CD4-positive, alpha-beta memory T cell (primary cell): ENCODE results near the gene OR51B2. TPM values are rescaled to one million over a fixed set of nuclear protein-coding genes. Genes with fewer than 3 reads are reported as not detected.
"Not testable (repeated sequence)": the region's sequence is repeated elsewhere in the genome, so short reads cannot be mapped to it uniquely, and the experiment has no call there.

Experiments
- CTCF ChIA-PET: fragments of 350-600 bp; sonication (Branson Sonifier 250); formaldehyde crosslinking; loops from one replicate; lab custom pipeline; 2021; ENCODE audit warnings: inconsistent platforms; ENCODE audit not compliant: partially characterized antibody; lab: Charles Lee
- POLR2A ChIA-PET: fragments of 350-600 bp; sonication (Branson Sonifier 250); formaldehyde crosslinking; loops from one replicate; lab custom pipeline; 2021; ENCODE audit not compliant: partially characterized antibody; lab: Charles Lee
- DNase-seq, 5 donors: peaks; one replicate each; pipeline versions ENCODE4 v3.0.0 to v3.0.0-alpha.2; 2020 to 2022; ENCODE audit warnings: mixed read lengths in 1 of 5
- H3K27ac ChIP-seq: one replicate; pipeline ENCODE4 v1.7.0; 2013; ENCODE audit warnings: low read depth, low read length
- H3K27me3 ChIP-seq: 2 replicates; pipeline ENCODE4 v1.7.0; 2013; ENCODE audit warnings: mild to moderate bottlenecking, low read length, moderate library complexity; ENCODE audit not compliant: insufficient read depth
- H3K36me3 ChIP-seq: 2 replicates; pipeline ENCODE4 v1.7.0; 2013; ENCODE audit warnings: mild to moderate bottlenecking, low read length, moderate library complexity; ENCODE audit not compliant: insufficient read depth
- H3K4me1 ChIP-seq: 2 replicates; pipeline ENCODE4 v1.7.0; 2013; ENCODE audit warnings: mild to moderate bottlenecking, low read length, moderate library complexity; ENCODE audit not compliant: insufficient read depth
- H3K4me3 ChIP-seq, 2 donors: one replicate each; pipeline ENCODE4 v1.7.0; 2013; ENCODE audit warnings: low read length in 2 of 2, mild to moderate bottlenecking in 1 of 2
- H3K9me3 ChIP-seq, 2 donors: one replicate each; pipeline ENCODE4 v1.7.0; 2013; ENCODE audit warnings: low read length in 2 of 2, control low read depth in 1 of 2; ENCODE audit not compliant: control insufficient read depth in 1 of 2
- H3K27ac Mint-ChIP-seq, 7 donors: one replicate each; pipeline ENCODE4 v1.8.0; 2020 to 2021; ENCODE audit warnings: mixed read lengths in 7 of 7, mild to moderate bottlenecking in 6 of 7, inconsistent platforms in 3 of 7, moderate library complexity in 3 of 7
- H3K27me3 Mint-ChIP-seq, 2 donors: one replicate each; pipeline ENCODE4 v1.8.0; 2020 to 2021; ENCODE audit warnings: mixed read lengths in 2 of 2
- H3K36me3 Mint-ChIP-seq, 2 donors: one replicate each; pipeline ENCODE4 v1.8.0; 2020 to 2021; ENCODE audit warnings: mixed read lengths in 2 of 2, inconsistent platforms in 1 of 2, mild to moderate bottlenecking in 1 of 2
- H3K4me1 Mint-ChIP-seq, 4 donors: one replicate each; pipeline ENCODE4 v1.8.0; 2020 to 2021; ENCODE audit warnings: mixed read lengths in 4 of 4, mild to moderate bottlenecking in 1 of 4
- H3K4me3 Mint-ChIP-seq, 8 donors: one replicate each; pipeline ENCODE4 v1.8.0; 2020 to 2021; ENCODE audit warnings: mixed read lengths in 8 of 8, mild to moderate bottlenecking in 7 of 8, moderate library complexity in 6 of 8, inconsistent platforms in 3 of 8
- H3K9me3 Mint-ChIP-seq, 8 donors: one replicate each; pipeline ENCODE4 v1.8.0; 2020 to 2021; ENCODE audit warnings: mixed read lengths in 8 of 8, mild to moderate bottlenecking in 5 of 8, inconsistent platforms in 3 of 8, moderate library complexity in 1 of 8
- intact Hi-C: fragments of 100-400 bp; cut with micrococcal nuclease; formaldehyde crosslinking; loops from one replicate; pipeline ENCODE4 v1.15.1; 2023
- polyA plus RNA-seq, 2 donors: library from polyadenylated mRNA; unstranded; fragments of 300-500 nt; fragmentation: Illumina TruSeq; gene quantifications; one replicate each; pipeline ENCODE4 v1.2.3, GENCODE V29; 2021
- total RNA-seq, 2 experiments: library from RNA; stranded (reverse); gene quantifications; one replicate each; pipeline ENCODE4 v1.2.3, GENCODE V29; 2021

Gene OR51B2, protein sequence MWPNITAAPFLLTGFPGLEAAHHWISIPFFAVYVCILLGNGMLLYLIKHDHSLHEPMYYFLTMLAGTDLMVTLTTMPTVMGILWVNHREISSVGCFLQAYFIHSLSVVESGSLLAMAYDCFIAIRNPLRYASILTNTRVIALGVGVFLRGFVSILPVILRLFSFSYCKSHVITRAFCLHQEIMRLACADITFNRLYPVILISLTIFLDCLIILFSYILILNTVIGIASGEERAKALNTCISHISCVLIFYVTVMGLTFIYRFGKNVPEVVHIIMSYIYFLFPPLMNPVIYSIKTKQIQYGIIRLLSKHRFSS
- total RNA-seq (not detected), polyA plus RNA-seq (not detected)

DNA sequence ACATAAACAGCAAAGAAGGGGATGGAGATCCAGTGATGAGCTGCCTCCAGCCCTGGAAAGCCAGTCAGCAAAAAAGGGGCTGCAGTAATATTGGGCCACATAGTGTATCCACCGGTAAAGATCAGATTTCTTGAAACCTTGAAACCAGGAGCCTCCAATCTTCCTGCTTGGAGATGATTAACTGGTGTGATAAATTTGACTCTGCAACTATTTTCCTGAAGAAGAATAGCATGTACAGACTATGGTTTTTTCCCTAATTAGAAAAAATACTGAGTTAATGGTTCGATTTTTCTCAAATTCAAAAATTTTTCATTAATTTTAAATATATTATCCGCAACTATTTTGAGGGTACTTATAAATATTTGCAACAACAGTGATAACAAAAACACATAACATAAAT is at the start of gene OR51B2:
Gene OR51B2 (minus strand): TSS at position 101 of the 400 bp plus-strand sequence. CDS start 0 bp downstream, at position 101.
- intact Hi-C loops: no loop called here
- no peaks in the 10 kb centered on the region for H3K36me3 Mint-ChIP-seq
- POLR2A ChIA-PET: no interaction called here
- Histone ChIP-seq H3K27me3 (no peaks in the 10 kb centered on the region), H3K36me3 (no peaks in the 10 kb centered on the region), H3K9me3 (no peaks in the 10 kb centered on the region), H3K27ac (no peak within 1 kb of the TSS), H3K4me3 (no peak within 1 kb of the TSS), H3K4me1 (no peaks in the 10 kb centered on the region)
- H3K27ac Mint-ChIP-seq: no peak within 1 kb of the TSS
- CTCF ChIA-PET: no interaction called here
- H3K4me1 Mint-ChIP-seq: no peaks in the 10 kb centered on the region
- no peaks in the 10 kb centered on the region for H3K27me3 Mint-ChIP-seq
- H3K9me3 Mint-ChIP-seq: no peaks in the 10 kb centered on the region
- no peak for DNase-seq
- H3K4me3 Mint-ChIP-seq: no peak within 1 kb of the TSS

DNA sequence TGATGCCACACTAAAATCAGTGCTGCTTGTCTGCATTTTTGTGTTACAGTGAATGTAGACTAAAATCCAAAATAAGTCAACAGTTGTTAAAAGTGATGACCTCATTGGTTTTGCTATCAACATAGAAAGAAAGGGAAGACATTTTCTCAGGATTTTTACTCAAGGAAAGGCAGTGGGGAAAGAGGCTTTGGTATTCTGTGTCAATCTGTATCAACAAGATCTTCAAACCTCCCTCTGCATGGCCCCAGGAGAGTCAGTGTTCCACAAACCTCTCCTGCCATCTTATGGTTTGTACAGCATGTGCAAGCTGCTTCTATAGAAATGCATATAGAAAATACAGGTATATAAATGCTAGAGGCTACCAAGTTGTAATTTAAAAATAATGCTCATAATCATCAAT is 45.7 kb upstream of the OR51B2 start:
- H3K36me3 ChIP-seq: no peaks in the 10 kb centered on the region
- no peak overlapping the region for H3K27ac ChIP-seq
- POLR2A ChIA-PET: no interaction called here
- peaks cover 2 to 3% of the 10 kb centered on the region in 2 donors for H3K27me3 Mint-ChIP-seq
- intact Hi-C loops: no loop called here
- no peaks in the 10 kb centered on the region for H3K36me3 Mint-ChIP-seq
- no peak overlapping the region for H3K4me3 ChIP-seq
- H3K27ac Mint-ChIP-seq: no peak overlapping the region
- H3K27me3 ChIP-seq: no peaks in the 10 kb centered on the region
- H3K9me3 Mint-ChIP-seq: peaks cover 0 to 9% (median under 1%) of the 10 kb centered on the region in 8 donors
- H3K4me1 ChIP-seq: no peaks in the 10 kb centered on the region
- no peak for DNase-seq
- H3K4me1 Mint-ChIP-seq: no peaks in the 10 kb centered on the region
- H3K9me3 ChIP-seq: no peaks in the 10 kb centered on the region
- no peak overlapping the region for H3K4me3 Mint-ChIP-seq
- CTCF ChIA-PET: no interaction called here

DNA sequence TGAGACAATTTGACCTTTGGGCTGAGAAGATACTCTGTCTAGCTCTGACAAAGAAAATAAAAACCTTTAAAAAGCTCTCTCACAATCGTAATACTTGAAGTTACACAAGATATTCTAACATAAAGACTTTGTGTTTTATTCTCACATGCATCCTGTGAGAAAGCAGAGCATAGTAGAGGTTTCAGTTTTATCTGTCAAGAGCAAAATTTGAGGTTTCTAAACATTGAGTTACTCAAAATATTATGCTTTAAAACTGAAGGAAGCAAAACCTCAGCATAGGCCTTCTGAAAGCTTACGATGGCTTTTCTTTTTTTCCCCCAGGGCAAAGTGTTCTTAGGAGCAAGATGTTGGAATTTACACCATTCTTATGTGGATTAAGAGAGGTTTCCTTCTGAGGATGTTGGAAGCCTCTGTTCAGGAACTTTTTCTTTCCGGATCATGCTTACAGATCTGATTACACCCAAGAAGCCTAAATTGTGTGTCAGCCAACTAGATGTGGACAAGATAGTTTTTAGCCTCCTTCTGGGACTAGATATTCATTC is 44.5 kb upstream of the OR51B2 start:
- Mint-ChIP-seq H3K4me1 (no peaks in the 10 kb centered on the region), H3K27ac (no peak overlapping the region), H3K4me3 (no peak overlapping the region), H3K9me3 (peaks cover 0 to 9% (median under 1%) of the 10 kb centered on the region in 8 donors), H3K27me3 (peaks cover 2 to 3% of the 10 kb centered on the region in 2 donors), H3K36me3 (no peaks in the 10 kb centered on the region)
- intact Hi-C loops: no loop called here
- H3K36me3 ChIP-seq: no peaks in the 10 kb centered on the region
- no peaks in the 10 kb centered on the region for H3K4me1 ChIP-seq
- H3K27me3 ChIP-seq: no peaks in the 10 kb centered on the region
- H3K27ac ChIP-seq: no peak overlapping the region
- DNase-seq: no peak
- no peak overlapping the region for H3K4me3 ChIP-seq
- ChIA-PET CTCF (no interaction called here), POLR2A (no interaction called here)
- no peaks in the 10 kb centered on the region for H3K9me3 ChIP-seq

DNA sequence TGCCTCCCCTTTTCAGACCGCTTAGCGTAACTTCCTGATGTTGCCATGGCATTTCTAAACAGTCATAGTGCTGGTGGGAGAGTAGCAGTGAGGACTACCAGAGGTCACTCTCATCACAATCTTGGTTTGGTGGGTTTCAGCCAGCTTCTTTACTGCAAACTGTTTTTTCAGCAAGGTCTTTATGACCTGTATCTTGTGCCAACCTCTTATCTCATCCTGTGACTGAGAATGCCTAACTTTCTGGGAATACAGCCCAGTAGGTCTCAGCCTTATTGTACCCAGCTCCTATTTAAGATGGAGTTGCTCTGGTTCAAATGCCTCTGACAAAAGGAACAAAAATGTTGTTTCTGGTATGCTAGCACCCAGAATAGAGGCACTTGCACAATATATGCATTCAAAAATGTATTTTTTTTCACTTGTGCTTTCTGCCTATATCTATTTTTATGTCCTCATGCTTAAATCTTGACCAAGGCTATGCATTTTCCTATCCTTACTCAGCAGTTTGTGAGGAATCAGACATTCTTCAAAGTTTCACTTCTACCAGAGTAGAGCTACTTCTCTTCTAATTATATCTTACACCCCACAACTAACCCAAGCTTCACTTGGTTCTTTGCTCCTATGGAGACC is 43.5 kb upstream of the OR51B2 start:
- no peaks in the 10 kb centered on the region for H3K4me1 ChIP-seq
- ChIA-PET POLR2A (no interaction called here), CTCF (no interaction called here)
- H3K36me3 ChIP-seq: no peaks in the 10 kb centered on the region
- H3K36me3 Mint-ChIP-seq: no peaks in the 10 kb centered on the region
- no peak overlapping the region for H3K27ac Mint-ChIP-seq
- no peaks in the 10 kb centered on the region for H3K27me3 ChIP-seq
- H3K9me3 ChIP-seq: no peaks in the 10 kb centered on the region
- no peak overlapping the region for H3K27ac ChIP-seq
- no peaks in the 10 kb centered on the region for H3K4me1 Mint-ChIP-seq
- DNase-seq: no peak
- peaks cover 0 to under 1% (median 0%) of the 10 kb centered on the region in 8 donors for H3K9me3 Mint-ChIP-seq
- no peak overlapping the region for H3K4me3 ChIP-seq
- intact Hi-C loops: no loop called here
- peaks cover 2 to 3% of the 10 kb centered on the region in 2 donors for H3K27me3 Mint-ChIP-seq
- H3K4me3 Mint-ChIP-seq: no peak overlapping the region

DNA sequence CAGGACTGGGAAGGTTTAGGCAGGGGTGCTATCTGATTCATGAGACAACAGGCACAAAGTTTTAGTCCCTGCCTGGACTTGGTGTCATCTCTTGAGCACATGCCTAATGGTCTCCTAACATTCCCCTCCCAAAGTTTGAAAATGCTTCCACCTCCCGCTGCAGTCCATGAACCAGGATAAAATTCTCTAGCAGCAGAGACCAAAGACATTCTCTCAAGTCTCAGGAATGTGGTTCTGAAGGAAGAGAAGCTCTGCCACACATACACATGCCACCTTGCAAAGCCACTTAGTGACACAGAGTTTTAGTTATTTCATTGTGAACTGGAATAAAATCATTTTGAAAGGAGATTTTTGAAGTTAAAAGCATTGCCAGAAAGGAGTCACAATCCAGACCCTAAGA is 42.8 kb upstream of the OR51B2 start:
- DNase-seq: no peak
- ChIA-PET CTCF (no interaction called here), POLR2A (no interaction called here)
- no peaks in the 10 kb centered on the region for H3K4me1 Mint-ChIP-seq
- Histone ChIP-seq H3K9me3 (no peaks in the 10 kb centered on the region), H3K4me1 (no peaks in the 10 kb centered on the region), H3K36me3 (no peaks in the 10 kb centered on the region), H3K27me3 (no peaks in the 10 kb centered on the region), H3K27ac (no peak overlapping the region), H3K4me3 (no peak overlapping the region)
- H3K27me3 Mint-ChIP-seq: peaks cover 2 to 3% of the 10 kb centered on the region in 2 donors
- H3K4me3 Mint-ChIP-seq: no peak overlapping the region
- no peaks in the 10 kb centered on the region for H3K36me3 Mint-ChIP-seq
- H3K9me3 Mint-ChIP-seq: no peaks in the 10 kb centered on the region
- H3K27ac Mint-ChIP-seq: no peak overlapping the region
- intact Hi-C loops: no loop called here

DNA sequence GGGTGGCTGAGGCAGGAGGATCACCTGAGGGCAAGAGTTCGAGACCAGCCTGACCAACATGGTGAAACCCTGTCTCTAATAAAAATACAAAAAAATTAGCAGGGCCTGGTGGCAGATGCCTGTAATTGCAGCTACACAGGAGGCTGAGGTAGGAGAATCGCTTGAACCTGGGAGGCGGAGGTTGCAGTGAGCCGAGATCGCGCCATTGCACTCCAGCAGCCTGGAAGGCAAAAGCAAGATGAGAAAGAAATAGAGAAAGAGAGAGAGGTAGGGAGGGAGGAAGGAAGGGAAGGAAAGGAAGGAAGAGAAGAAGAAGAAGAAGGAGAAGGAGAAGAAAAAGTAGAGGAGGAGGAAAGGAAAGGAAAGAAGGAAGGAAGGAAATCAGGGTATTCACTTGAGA is 42.3 kb upstream of the OR51B2 start:
- H3K4me1 Mint-ChIP-seq, DNase-seq, H3K27ac ChIP-seq, H3K27me3 Mint-ChIP-seq, H3K9me3 Mint-ChIP-seq, H3K36me3 ChIP-seq, H3K9me3 ChIP-seq, CTCF ChIA-PET, H3K4me3 Mint-ChIP-seq, H3K27me3 ChIP-seq, intact Hi-C loops, POLR2A ChIA-PET, H3K4me1 ChIP-seq, H3K36me3 Mint-ChIP-seq, H3K4me3 ChIP-seq, H3K27ac Mint-ChIP-seq: not testable (repeated sequence)

DNA sequence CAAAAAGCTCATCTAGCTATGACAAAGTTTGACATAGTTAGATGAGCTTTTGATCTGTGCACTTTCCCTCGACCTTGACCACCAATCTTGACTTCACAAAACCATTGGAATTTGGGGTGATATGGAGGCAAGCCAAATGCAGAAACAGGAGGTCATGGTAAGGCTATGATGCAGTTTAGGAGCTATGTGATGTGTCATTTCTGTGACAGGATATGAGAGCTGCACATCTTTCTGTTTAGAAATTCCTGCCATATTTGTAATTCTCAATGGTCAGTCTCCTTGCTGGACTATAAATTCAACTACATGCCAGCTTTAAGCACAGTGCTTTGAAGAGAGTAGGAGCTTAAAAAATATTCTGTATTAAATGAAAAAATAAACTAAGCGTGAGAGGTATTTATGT is 40.1 kb upstream of the OR51B2 start:
- CTCF ChIA-PET: no interaction called here
- Histone ChIP-seq H3K27ac (no peak overlapping the region), H3K27me3 (no peaks in the 10 kb centered on the region), H3K36me3 (no peaks in the 10 kb centered on the region), H3K9me3 (no peaks in the 10 kb centered on the region), H3K4me1 (no peaks in the 10 kb centered on the region), H3K4me3 (no peak overlapping the region)
- no peak for DNase-seq
- Mint-ChIP-seq H3K4me1 (no peaks in the 10 kb centered on the region), H3K9me3 (peaks cover 0 to 6% (median 0%) of the 10 kb centered on the region in 8 donors), H3K36me3 (no peaks in the 10 kb centered on the region), H3K27ac (no peak overlapping the region), H3K4me3 (no peak overlapping the region), H3K27me3 (peaks cover 2 to 3% of the 10 kb centered on the region in 2 donors)
- intact Hi-C loops: no loop called here
- POLR2A ChIA-PET: no interaction called here
